ENCODE data around the gene GNB5.
"Not testable (repeated sequence)": the region's sequence is repeated elsewhere in the genome, so short reads cannot be mapped to it uniquely, and the experiment has no call there.

The GNB5 gene

GRCh38 chr15:52179278-52180195, 11.7 kb downstream of the GNB5 start:
- in situ Hi-C loops (cut with MboI; ENCODE audit: low pct_unique_long_range_greater_than_20kb, low sequenced_read_pairs), result no loop called here
- DNase-seq, result peak; percentile 84

GRCh38 chr15:52178765-52179164, 12.4 kb downstream of the GNB5 start:
- no peak for DNase-seq
- in situ Hi-C loops (cut with MboI; ENCODE audit: low pct_unique_long_range_greater_than_20kb, low sequenced_read_pairs), result no loop called here

- in situ Hi-C loops (cut with MboI; ENCODE audit: low pct_unique_long_range_greater_than_20kb, low sequenced_read_pairs), result no loop called here
- no peak for DNase-seq
Observed at GRCh38 chr15:52172869-52173268, 18.3 kb downstream of the GNB5 start.

- in situ Hi-C loops (cut with MboI; ENCODE audit: low pct_unique_long_range_greater_than_20kb, low sequenced_read_pairs), result no loop called here
- no peak for DNase-seq
Observed at GRCh38 chr15:52171807-52172206, 19.4 kb downstream of the GNB5 start.

- no peak for DNase-seq
- in situ Hi-C loops (cut with MboI; ENCODE audit: low pct_unique_long_range_greater_than_20kb, low sequenced_read_pairs), result no loop called here
Observed at GRCh38 chr15:52171386-52171785, 19.8 kb downstream of the GNB5 start.

- DNase-seq; in situ Hi-C loops (cut with MboI; ENCODE audit: low pct_unique_long_range_greater_than_20kb, low sequenced_read_pairs): not testable (repeated sequence)
Observed at GRCh38 chr15:52170199-52170598, 21.0 kb downstream of the GNB5 start.

- DNase-seq; in situ Hi-C loops (cut with MboI; ENCODE audit: low pct_unique_long_range_greater_than_20kb, low sequenced_read_pairs): not testable (repeated sequence)
Observed at GRCh38 chr15:52165494-52166131, 25.6 kb downstream of the GNB5 start.

GRCh38 chr15:52164631-52165265, 26.4 kb downstream of the GNB5 start:
- DNase-seq, result no peak
- in situ Hi-C loops (cut with MboI; ENCODE audit: low pct_unique_long_range_greater_than_20kb, low sequenced_read_pairs), result no loop called here

GRCh38 chr15:52163321-52164190, 27.6 kb downstream of the GNB5 start:
- in situ Hi-C loops (cut with MboI; ENCODE audit: low pct_unique_long_range_greater_than_20kb, low sequenced_read_pairs), result no loop called here
- no peak for DNase-seq

- DNase-seq, result no peak
- in situ Hi-C loops (cut with MboI; ENCODE audit: low pct_unique_long_range_greater_than_20kb, low sequenced_read_pairs), result no loop called here
Observed at GRCh38 chr15:52162876-52163275, 28.3 kb downstream of the GNB5 start.

GRCh38 chr15:52162260-52162659, 28.9 kb downstream of the GNB5 start:
- no peak for DNase-seq
- in situ Hi-C loops (cut with MboI; ENCODE audit: low pct_unique_long_range_greater_than_20kb, low sequenced_read_pairs), result no loop called here

GRCh38 chr15:52161406-52161966, 29.7 kb downstream of the GNB5 start:
- in situ Hi-C loops (cut with MboI; ENCODE audit: low pct_unique_long_range_greater_than_20kb, low sequenced_read_pairs), result no loop called here
- no peak for DNase-seq

- in situ Hi-C loops (cut with MboI; ENCODE audit: low pct_unique_long_range_greater_than_20kb, low sequenced_read_pairs), result no loop called here
Observed at GRCh38 chr15:52159645-52160044, 31.5 kb downstream of the GNB5 start.

GRCh38 chr15:52158084-52158765, 33.0 kb downstream of the GNB5 start:
- in situ Hi-C loops (cut with MboI; ENCODE audit: low pct_unique_long_range_greater_than_20kb, low sequenced_read_pairs), result no loop called here

More at GRCh38 chr15:52159645-52160044, 31.5 kb downstream of the GNB5 start:
- no peak for DNase-seq

GRCh38 chr15:52155878-52156277, 35.3 kb downstream of the GNB5 start:
- DNase-seq, result no peak
- in situ Hi-C loops (cut with MboI; ENCODE audit: low pct_unique_long_range_greater_than_20kb, low sequenced_read_pairs), result no loop called here

More at GRCh38 chr15:52158084-52158765, 33.0 kb downstream of the GNB5 start:
- no peak for DNase-seq

GRCh38 chr15:52154896-52155865, 36.0 kb downstream of the GNB5 start:
- in situ Hi-C loops (cut with MboI; ENCODE audit: low pct_unique_long_range_greater_than_20kb, low sequenced_read_pairs), result no loop called here
- DNase-seq, result no peak
